DOHH2 (cell line): ENCODE results near the gene GFI1.

ENCODE experiments used
- EZH2phosphoT487 ChIP-seq: fragments of 200-600 bp; sonication (generic); IDR thresholded peaks from 2 replicates; pipeline ENCODE4 v1.6.1; 2017; ENCODE audit warnings: borderline replicate concordance, mild to moderate bottlenecking, antibody characterized with exemption, low read length, moderate library complexity, mixed read lengths
- TF ChIP-seq, protein P1 (sequence below): fragments of 200-600 bp; sonication (generic); IDR thresholded peaks from one replicate; pipeline ENCODE4 v1.5.1; 2014; ENCODE audit warnings: antibody characterized with exemption, mild to moderate bottlenecking, low read depth, low read length; ENCODE audit not compliant: poor library complexity, severe bottlenecking

DNA sequence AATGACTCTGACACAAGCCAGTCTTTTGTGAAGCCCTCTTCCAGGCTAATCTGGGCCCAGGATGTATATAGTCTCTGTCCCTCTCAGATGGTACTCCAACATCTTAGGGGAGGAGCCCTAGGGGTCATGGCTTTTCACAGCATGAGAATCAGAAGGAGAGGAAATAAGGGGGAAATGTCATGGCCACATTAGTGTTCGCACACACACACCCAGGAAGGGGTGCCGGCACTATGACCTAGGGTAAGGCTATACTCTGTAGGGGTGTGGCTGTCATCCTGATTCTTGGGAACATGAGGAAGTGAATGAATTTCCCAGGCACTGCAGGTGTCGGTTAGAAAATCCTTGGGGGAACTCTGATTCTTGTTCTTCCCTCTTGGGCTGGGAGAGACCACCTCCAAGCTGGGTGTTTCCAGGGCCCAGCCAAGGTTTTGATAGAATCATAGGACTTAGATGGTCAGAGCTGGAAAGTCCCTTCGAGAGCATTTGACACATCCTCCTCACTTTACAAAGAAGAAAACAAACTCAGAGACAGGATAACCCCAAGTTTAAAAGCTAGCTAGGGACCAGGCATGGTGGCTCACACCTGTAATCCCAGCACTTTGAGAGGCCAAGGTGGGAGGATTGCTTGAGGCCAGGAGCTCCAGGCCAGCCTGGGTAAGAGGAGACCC, 22.0 kb downstream of the GFI1 start:
- no peak for TF ChIP-seq EZH2phosphoT487
- TF ChIP-seq, protein P1, sequence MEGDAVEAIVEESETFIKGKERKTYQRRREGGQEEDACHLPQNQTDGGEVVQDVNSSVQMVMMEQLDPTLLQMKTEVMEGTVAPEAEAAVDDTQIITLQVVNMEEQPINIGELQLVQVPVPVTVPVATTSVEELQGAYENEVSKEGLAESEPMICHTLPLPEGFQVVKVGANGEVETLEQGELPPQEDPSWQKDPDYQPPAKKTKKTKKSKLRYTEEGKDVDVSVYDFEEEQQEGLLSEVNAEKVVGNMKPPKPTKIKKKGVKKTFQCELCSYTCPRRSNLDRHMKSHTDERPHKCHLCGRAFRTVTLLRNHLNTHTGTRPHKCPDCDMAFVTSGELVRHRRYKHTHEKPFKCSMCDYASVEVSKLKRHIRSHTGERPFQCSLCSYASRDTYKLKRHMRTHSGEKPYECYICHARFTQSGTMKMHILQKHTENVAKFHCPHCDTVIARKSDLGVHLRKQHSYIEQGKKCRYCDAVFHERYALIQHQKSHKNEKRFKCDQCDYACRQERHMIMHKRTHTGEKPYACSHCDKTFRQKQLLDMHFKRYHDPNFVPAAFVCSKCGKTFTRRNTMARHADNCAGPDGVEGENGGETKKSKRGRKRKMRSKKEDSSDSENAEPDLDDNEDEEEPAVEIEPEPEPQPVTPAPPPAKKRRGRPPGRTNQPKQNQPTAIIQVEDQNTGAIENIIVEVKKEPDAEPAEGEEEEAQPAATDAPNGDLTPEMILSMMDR, result no peak
